Caco-2 (cell line): Measurements from ENCODE around the gene ABCA9. TPM values are rescaled to one million over a fixed set of nuclear protein-coding genes. Genes with fewer than 3 reads are reported as not detected.
"Not testable (repeated sequence)": the region's sequence is repeated elsewhere in the genome, so short reads cannot be mapped to it uniquely, and the experiment has no call there.

Source experiments
- BruUV-seq: library from RNA; stranded (reverse); fragments of 400-500 nt; replicated peaks from 2 replicates; lab custom pipeline; 2021; lab: Mats Ljungman, UMichigan
- CTCF ChIA-PET: fragments of 300-600 bp; sonication (Branson Sonifier 250); formaldehyde crosslinking; loops from one replicate; lab custom pipeline; 2022; ENCODE audit warnings: antibody characterized with exemption; lab: Charles Lee
- POLR2A ChIA-PET: fragments of 300-600 bp; sonication (Branson Sonifier 250); formaldehyde crosslinking; loops from one replicate; lab custom pipeline; 2022; ENCODE audit warnings: antibody characterized with exemption; lab: Charles Lee
- DNase-seq, 2 experiments: peaks; one replicate each; pipeline versions ENCODE4 v3.0.0 to v3.0.0-alpha.2; 2020 to 2022
- H3K27me3 ChIP-seq: replicated peaks from 2 replicates; pipeline ENCODE4 v1.6.0; 2011; ENCODE audit warnings: low read length; ENCODE audit not compliant: control insufficient read depth, insufficient read depth
- H3K36me3 ChIP-seq: 2 replicates; pipeline ENCODE4 v1.5.1; 2011; ENCODE audit warnings: low read length; ENCODE audit not compliant: control insufficient read depth, insufficient read depth
- H3K4me1 ChIP-seq: fragments of 250-450 bp; sonication (Bioruptor Pico); 2 replicates; pipeline ENCODE4 v1.5.1; 2020; ENCODE audit warnings: mild to moderate bottlenecking
- H3K4me3 ChIP-seq: 2 replicates; pipeline ENCODE4 v1.5.1; 2011; ENCODE audit warnings: low read depth, mild to moderate bottlenecking, control low read depth, low read length
- H3K9me3 ChIP-seq: fragments of 250-450 bp; sonication (Bioruptor Pico); 2 replicates; pipeline ENCODE4 v1.5.1; 2020; ENCODE audit warnings: mild to moderate bottlenecking, moderate library complexity
- H3K27ac Mint-ChIP-seq: one replicate; pipeline ENCODE4 v1.8.0; 2022; ENCODE audit warnings: mixed read lengths; ENCODE audit not compliant: unreplicated experiment
- H3K27me3 Mint-ChIP-seq: one replicate; pipeline ENCODE4 v1.8.0; 2022; ENCODE audit warnings: mixed read lengths; ENCODE audit not compliant: insufficient read depth, unreplicated experiment
- H3K36me3 Mint-ChIP-seq: one replicate; pipeline ENCODE4 v1.8.0; 2022; ENCODE audit warnings: mild to moderate bottlenecking, mixed read lengths; ENCODE audit not compliant: insufficient read depth, unreplicated experiment
- H3K4me1 Mint-ChIP-seq: one replicate; pipeline ENCODE4 v1.8.0; 2022; ENCODE audit warnings: low read depth, mixed read lengths; ENCODE audit not compliant: unreplicated experiment
- H3K4me3 Mint-ChIP-seq: one replicate; pipeline ENCODE4 v1.8.0; 2022; ENCODE audit warnings: mild to moderate bottlenecking, moderate library complexity, mixed read lengths; ENCODE audit not compliant: unreplicated experiment
- H3K9me3 Mint-ChIP-seq: one replicate; pipeline ENCODE4 v1.8.0; 2022; ENCODE audit warnings: mixed read lengths; ENCODE audit not compliant: unreplicated experiment
- intact Hi-C: fragments of 100-400 bp; cut with micrococcal nuclease; formaldehyde crosslinking; loops from one replicate; pipeline ENCODE4 v1.10.0; 2022; ENCODE audit not compliant: unreplicated experiment
- total RNA-seq: library from RNA; stranded (reverse); gene quantifications from 2 replicates; pipeline ENCODE4 v1.2.3, GENCODE V29; 2022
- TF ChIP-seq, protein P1 (sequence below), 2 experiments: fragments of 200-600 bp in 1 of 2; IDR thresholded peaks; 1 replicate in 1 of 2; 2 replicates in 1 of 2; pipeline versions ENCODE4 v1.5.1 to v1.8.0; 2011 to 2022; ENCODE audit warnings: antibody characterized with exemption in 1 of 2, control low read depth in 1 of 2, inconsistent platforms in 1 of 2, low read depth in 1 of 2, low read length in 1 of 2, mild to moderate bottlenecking in 1 of 2, moderate library complexity in 1 of 2; ENCODE audit not compliant: insufficient read depth in 1 of 2, severe bottlenecking in 1 of 2, unreplicated experiment in 1 of 2

ABCA9 gene
- total RNA-seq, 1 experiment from 2014 or later = 0.27 TPM

DNA sequence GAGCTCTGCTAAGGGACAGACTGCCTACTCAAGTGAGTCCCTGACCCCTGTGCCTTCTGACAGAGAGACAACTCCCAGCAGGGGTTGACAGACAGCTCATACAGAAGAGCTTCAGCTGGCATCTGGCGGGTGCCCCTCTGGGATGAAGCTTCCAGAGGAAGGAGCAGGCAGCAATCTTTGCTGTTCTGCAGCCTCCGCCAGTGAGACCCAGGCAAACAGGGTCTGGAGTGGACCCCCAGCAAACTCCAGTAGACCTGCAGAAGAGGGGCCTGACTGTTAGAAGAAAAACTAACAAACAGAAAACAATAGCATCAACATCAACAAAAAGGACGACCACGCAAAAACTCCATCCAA is 10.5 kb upstream of the ABCA9 start:
- Mint-ChIP-seq H3K9me3 (peaks cover 15% of the 10 kb centered on the region), H3K4me1 (peaks cover 34% of the 10 kb centered on the region), H3K27ac (peak overlapping the region; percentile 41), H3K36me3 (peaks cover 13% of the 10 kb centered on the region)
- BruUV-seq, H3K27me3 ChIP-seq, H3K27me3 Mint-ChIP-seq, H3K36me3 ChIP-seq, intact Hi-C loops, H3K4me3 ChIP-seq, CTCF ChIA-PET, H3K4me3 Mint-ChIP-seq, POLR2A ChIA-PET, H3K9me3 ChIP-seq, DNase-seq: not testable (repeated sequence)
- H3K4me1 ChIP-seq = peaks cover 31% of the 10 kb centered on the region

DNA sequence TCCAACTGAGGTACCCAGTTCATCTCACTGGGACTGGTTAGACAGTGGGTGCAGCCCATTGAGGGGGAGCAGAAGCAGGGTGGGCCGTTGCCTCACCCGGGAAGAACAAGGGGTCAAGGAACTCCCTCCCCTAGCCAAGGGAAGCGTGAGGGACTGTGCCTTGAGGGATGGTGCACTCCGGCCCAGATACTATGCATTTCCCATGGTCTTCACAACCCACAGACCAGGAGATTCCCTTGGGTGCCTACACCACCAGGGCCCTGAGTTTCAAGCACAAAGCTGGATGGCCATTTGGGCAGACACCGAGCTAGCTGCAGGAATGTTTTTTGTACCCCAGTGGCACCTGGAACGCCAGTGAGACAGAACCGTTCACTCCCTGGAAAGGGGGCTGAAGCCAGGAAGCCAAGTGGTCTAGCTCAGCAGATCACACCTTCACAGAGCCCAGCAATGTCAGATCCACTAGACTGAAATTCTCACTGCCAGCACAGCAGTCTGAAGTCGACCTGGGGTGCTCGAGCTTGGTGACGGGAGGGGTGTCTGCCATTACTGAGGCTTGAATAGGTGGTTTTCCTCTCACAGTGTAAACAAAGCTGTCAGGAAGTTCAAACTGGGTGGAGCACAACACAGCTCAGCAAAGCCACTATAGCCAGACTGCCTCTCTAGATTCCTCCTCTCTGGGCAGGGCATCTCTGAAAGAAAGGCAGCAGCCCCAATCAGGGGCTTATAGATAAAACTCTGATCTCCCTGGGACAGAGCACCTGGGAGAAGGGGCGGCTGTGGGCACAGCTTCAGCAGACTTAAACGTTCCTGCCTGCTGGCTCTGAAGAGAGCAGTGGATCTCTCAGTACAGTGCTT is 9.9 kb upstream of the ABCA9 start:
- H3K4me3 Mint-ChIP-seq, H3K4me3 ChIP-seq, intact Hi-C loops, POLR2A ChIA-PET, H3K9me3 ChIP-seq, DNase-seq, H3K36me3 ChIP-seq, BruUV-seq, H3K27me3 ChIP-seq, CTCF ChIA-PET, H3K27me3 Mint-ChIP-seq: not testable (repeated sequence)
- Mint-ChIP-seq H3K9me3 (peaks cover 21% of the 10 kb centered on the region), H3K36me3 (peaks cover 13% of the 10 kb centered on the region), H3K4me1 (peaks cover 36% of the 10 kb centered on the region), H3K27ac (peak overlapping the region; percentile 41)
- H3K4me1 ChIP-seq = peaks cover 31% of the 10 kb centered on the region

DNA sequence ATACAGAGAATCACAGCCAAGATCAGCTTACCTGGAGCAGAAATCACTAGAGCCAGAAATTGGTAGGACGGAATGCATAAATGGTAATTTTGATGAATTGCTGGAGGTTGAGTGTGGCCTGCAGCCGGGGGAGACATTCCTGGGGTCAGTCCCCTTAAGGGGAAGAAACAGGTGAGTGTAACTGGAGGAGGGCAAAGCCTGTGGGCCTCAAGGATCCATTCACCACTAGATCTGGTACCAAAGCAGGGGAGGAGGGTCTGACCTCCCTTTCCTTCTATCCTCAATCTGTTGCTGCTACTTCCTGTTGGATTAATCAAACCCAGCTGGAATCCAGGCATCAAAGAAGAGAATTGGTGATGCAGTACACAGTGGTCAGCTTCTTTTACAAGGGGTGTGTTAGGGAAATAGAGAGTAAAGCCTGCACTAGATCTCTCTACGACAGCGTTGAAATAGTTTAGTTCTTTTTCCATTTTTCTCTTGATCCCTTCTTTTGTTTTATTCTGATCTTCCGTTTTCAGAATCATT is 8.6 kb upstream of the ABCA9 start:
- ChIA-PET CTCF (no interaction called here), POLR2A (no interaction called here)
- Mint-ChIP-seq H3K27me3 (no peaks in the 10 kb centered on the region), H3K27ac (no peak overlapping the region), H3K36me3 (peaks cover 13% of the 10 kb centered on the region), H3K4me1 (peaks cover 43% of the 10 kb centered on the region), H3K9me3 (peaks cover 29% of the 10 kb centered on the region), H3K4me3 (no peak overlapping the region)
- TF ChIP-seq, protein P1, sequence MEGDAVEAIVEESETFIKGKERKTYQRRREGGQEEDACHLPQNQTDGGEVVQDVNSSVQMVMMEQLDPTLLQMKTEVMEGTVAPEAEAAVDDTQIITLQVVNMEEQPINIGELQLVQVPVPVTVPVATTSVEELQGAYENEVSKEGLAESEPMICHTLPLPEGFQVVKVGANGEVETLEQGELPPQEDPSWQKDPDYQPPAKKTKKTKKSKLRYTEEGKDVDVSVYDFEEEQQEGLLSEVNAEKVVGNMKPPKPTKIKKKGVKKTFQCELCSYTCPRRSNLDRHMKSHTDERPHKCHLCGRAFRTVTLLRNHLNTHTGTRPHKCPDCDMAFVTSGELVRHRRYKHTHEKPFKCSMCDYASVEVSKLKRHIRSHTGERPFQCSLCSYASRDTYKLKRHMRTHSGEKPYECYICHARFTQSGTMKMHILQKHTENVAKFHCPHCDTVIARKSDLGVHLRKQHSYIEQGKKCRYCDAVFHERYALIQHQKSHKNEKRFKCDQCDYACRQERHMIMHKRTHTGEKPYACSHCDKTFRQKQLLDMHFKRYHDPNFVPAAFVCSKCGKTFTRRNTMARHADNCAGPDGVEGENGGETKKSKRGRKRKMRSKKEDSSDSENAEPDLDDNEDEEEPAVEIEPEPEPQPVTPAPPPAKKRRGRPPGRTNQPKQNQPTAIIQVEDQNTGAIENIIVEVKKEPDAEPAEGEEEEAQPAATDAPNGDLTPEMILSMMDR (IDR thresholded peaks at IDR 0.05; ENCODE audit: insufficient read depth in 1 of 2, low read depth in 1 of 2, low read length in 1 of 2, severe bottlenecking in 1 of 2, unreplicated experiment in 1 of 2) = no peak
- DNase-seq = no peak
- H3K36me3 ChIP-seq = no peaks in the 10 kb centered on the region
- intact Hi-C loops = no loop called here
- no peaks in the 10 kb centered on the region for H3K27me3 ChIP-seq
- no peak overlapping the region for H3K4me3 ChIP-seq
- peaks cover 31% of the 10 kb centered on the region for H3K4me1 ChIP-seq
- peaks cover 5% of the 10 kb centered on the region; the same call in 1 of the 2 replicates for H3K9me3 ChIP-seq
- no TSS peak for BruUV-seq
